SK-N-SH treated with all-trans-retinoic acid at 6 μM for 48 hours (cell line): Measurements from ENCODE around the gene ISLR2.
A peak's percentile ranks its signal among the peaks of the same experiment; 100 is the strongest.

Experiments
- ATAC-seq: fragments of 200-7000 bp; cut with Tn5 transposase; 3 replicates; pipeline ENCODE4 v1.9.1; 2020; ENCODE audit warnings: mild to moderate bottlenecking, moderate library complexity
- ARNTL ChIP-seq: fragments of 450-650 bp; formaldehyde crosslinking; IDR thresholded peaks from 2 replicates; pipeline ENCODE4 v1.5.0; 2020; ENCODE audit warnings: low read depth, mild to moderate bottlenecking, moderate library complexity, borderline replicate concordance
- BACH2 ChIP-seq: fragments of 250-450 bp; sonication (Bioruptor Pico); IDR thresholded peaks from 2 replicates; pipeline ENCODE4 v1.9.0; 2021; ENCODE audit warnings: mild to moderate bottlenecking, borderline replicate concordance
- CREB5 ChIP-seq: fragments of 250-450 bp; sonication (Bioruptor Pico); IDR thresholded peaks from 2 replicates; pipeline ENCODE4 v1.5.1; 2020; ENCODE audit warnings: low read depth, mild to moderate bottlenecking, moderate library complexity
- CSDC2 ChIP-seq: fragments of 250-450 bp; sonication (Bioruptor Pico); IDR thresholded peaks from 2 replicates; pipeline ENCODE4 v1.5.0; 2020; ENCODE audit warnings: mild to moderate bottlenecking, moderate library complexity
- CSRNP3 ChIP-seq: fragments of 250-450 bp; sonication (Bioruptor Pico); IDR thresholded peaks from 2 replicates; pipeline ENCODE4 v1.5.1; 2021; ENCODE audit warnings: mild to moderate bottlenecking, moderate library complexity
- ESRRG ChIP-seq: fragments of 250-450 bp; sonication (Bioruptor Pico); IDR thresholded peaks from 2 replicates; pipeline ENCODE4 v1.6.1; 2021; ENCODE audit warnings: mild to moderate bottlenecking
- OSR1 ChIP-seq: fragments of 250-450 bp; sonication (Bioruptor Pico); IDR thresholded peaks from 2 replicates; pipeline ENCODE4 v1.8.0; 2022; ENCODE audit warnings: moderate library complexity, mild to moderate bottlenecking, inconsistent platforms
- PATZ1 ChIP-seq: fragments of 250-450 bp; sonication (Bioruptor Pico); IDR thresholded peaks from 2 replicates; pipeline ENCODE4 v1.8.0; 2020; ENCODE audit warnings: mild to moderate bottlenecking, moderate library complexity, borderline replicate concordance
- PPARA ChIP-seq: fragments of 250-450 bp; sonication (Bioruptor Pico); IDR thresholded peaks from 2 replicates; pipeline ENCODE4 v1.5.0; 2020; ENCODE audit warnings: mild to moderate bottlenecking, borderline replicate concordance
- RARB ChIP-seq: fragments of 250-450 bp; sonication (Bioruptor Pico); IDR thresholded peaks from 2 replicates; pipeline ENCODE4 v1.8.0; 2021; ENCODE audit warnings: mild to moderate bottlenecking, moderate library complexity
- SNAI2 ChIP-seq: fragments of 250-450 bp; sonication (Bioruptor Pico); IDR thresholded peaks from 2 replicates; pipeline ENCODE4 v1.5.0; 2020; ENCODE audit warnings: mild to moderate bottlenecking, moderate library complexity
- TCF4 ChIP-seq: fragments of 250-450 bp; sonication (Bioruptor Pico); IDR thresholded peaks from 2 replicates; pipeline ENCODE4 v1.8.0; 2021; ENCODE audit warnings: mild to moderate bottlenecking, moderate library complexity, borderline replicate concordance
- TOX ChIP-seq: fragments of 250-450 bp; sonication (Bioruptor Pico); IDR thresholded peaks from 2 replicates; pipeline ENCODE4 v1.8.0; 2021; ENCODE audit warnings: mild to moderate bottlenecking, moderate library complexity, borderline replicate concordance
- ZC3H10 ChIP-seq: fragments of 250-450 bp; sonication (Bioruptor Pico); IDR thresholded peaks from 2 replicates; pipeline ENCODE4 v1.5.1; 2021; ENCODE audit warnings: mild to moderate bottlenecking, moderate library complexity
- ZFP3 ChIP-seq: fragments of 250-450 bp; sonication (Bioruptor Pico); IDR thresholded peaks from 2 replicates; pipeline ENCODE4 v1.5.0; 2020; ENCODE audit warnings: mild to moderate bottlenecking, moderate library complexity
- ZFP30 ChIP-seq: fragments of 450-650 bp; formaldehyde crosslinking; IDR thresholded peaks from 2 replicates; pipeline ENCODE4 v1.5.0; 2022; ENCODE audit warnings: mild to moderate bottlenecking, moderate library complexity
- ZNF565 ChIP-seq: fragments of 450-650 bp; formaldehyde crosslinking; conservative IDR thresholded peaks from 2 replicates; pipeline ENCODE4 v1.5.0; 2020; ENCODE audit warnings: low read depth, mild to moderate bottlenecking, moderate library complexity
- ZNF70 ChIP-seq: fragments of 450-650 bp; formaldehyde crosslinking; IDR thresholded peaks from 2 replicates; pipeline ENCODE4 v1.5.0; 2020; ENCODE audit warnings: mild to moderate bottlenecking, moderate library complexity
- ZNF8 ChIP-seq: fragments of 450-650 bp; formaldehyde crosslinking; IDR thresholded peaks from 2 replicates; pipeline ENCODE4 v1.5.0; 2020; ENCODE audit warnings: mild to moderate bottlenecking, moderate library complexity

Gene ISLR2

DNA sequence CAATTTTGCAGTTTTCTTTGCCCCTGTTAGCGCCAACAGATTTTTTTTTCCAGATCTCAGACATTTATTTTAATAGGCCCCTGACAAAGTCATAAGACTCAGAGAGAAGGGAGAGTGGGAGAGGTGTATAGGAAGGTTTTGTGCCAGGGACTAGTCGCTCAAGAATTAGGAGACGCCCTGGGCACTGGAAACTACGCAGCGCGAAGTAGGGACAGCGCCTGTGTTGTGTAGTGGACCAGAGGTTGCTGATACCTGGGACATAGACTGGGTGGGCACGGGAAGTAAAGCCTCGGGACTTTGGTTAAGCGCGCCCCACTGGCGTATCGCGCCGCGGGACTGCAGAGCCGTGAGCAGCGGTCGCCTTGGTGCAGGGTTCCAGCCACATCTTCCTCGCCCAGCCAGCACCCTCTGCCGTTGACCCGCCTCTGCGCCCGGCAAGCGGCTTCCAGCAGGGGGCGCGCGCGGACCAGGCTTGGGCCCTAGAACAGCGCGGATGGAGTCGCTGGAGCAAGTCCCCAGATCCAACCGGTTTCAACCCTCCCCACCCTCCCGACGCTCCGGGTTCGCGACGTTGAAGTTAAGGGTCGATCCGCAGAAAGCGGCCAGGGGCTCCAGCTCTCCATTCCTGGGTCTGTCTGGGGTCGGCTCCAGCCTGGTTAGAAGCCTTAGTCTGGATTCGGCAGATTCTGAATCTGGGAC is 3.0 kb upstream of the ISLR2 start:
- 0 out of 2 replicates have a peak, but pooled peaks have one; percentile 19 for TF ChIP-seq ZFP3 (CRISPR knock-in tag)
- no peak for TF ChIP-seq PPARA (CRISPR knock-in tag)
- peak; percentile 95 for ATAC-seq

GRCh38 chr15:74127954-74128784 is 2.2 kb upstream of the ISLR2 start:
- TF ChIP-seq OSR1 (CRISPR knock-in tag), result no peak
- TF ChIP-seq CSDC2 (CRISPR knock-in tag), result no peak
- no peak for TF ChIP-seq ZNF565
- no peak for TF ChIP-seq PPARA (CRISPR knock-in tag)
- no peak for TF ChIP-seq ESRRG
- TF ChIP-seq SNAI2 (CRISPR knock-in tag), result no peak
- TF ChIP-seq TCF4 (CRISPR knock-in tag), result no peak
- TF ChIP-seq CREB5 (CRISPR knock-in tag), result no peak
- TF ChIP-seq ARNTL (CRISPR knock-in tag), result no peak
- TF ChIP-seq ZNF8 (CRISPR knock-in tag), result no peak
- TF ChIP-seq BACH2 (CRISPR knock-in tag), result no peak
- TF ChIP-seq TOX (CRISPR knock-in tag), result no peak
- TF ChIP-seq CSRNP3, result no peak
- no peak for TF ChIP-seq RARB (CRISPR knock-in tag)
- no peak for TF ChIP-seq ZC3H10 (CRISPR knock-in tag)
- no peak for TF ChIP-seq PATZ1
- ATAC-seq, result peak; percentile 69

GRCh38 chr15:74128785-74129585 is 1.4 kb upstream of the ISLR2 start:
- TF ChIP-seq TOX (CRISPR knock-in tag) (no peak), TCF4 (CRISPR knock-in tag) (no peak), PATZ1 (no peak), CSDC2 (CRISPR knock-in tag) (no peak), OSR1 (CRISPR knock-in tag) (no peak), ESRRG (no peak), SNAI2 (CRISPR knock-in tag) (no peak), ZNF70 (CRISPR knock-in tag) (no peak), BACH2 (CRISPR knock-in tag) (no peak), ZNF8 (CRISPR knock-in tag) (no peak), ZFP3 (CRISPR knock-in tag) (no peak), CREB5 (CRISPR knock-in tag) (no peak), PPARA (CRISPR knock-in tag) (no peak), ZFP30 (no peak), ZC3H10 (CRISPR knock-in tag) (no peak), ZNF565 (no peak)
- no peak for ATAC-seq
